ENCODE results near the gene DDIT3.

- TF ChIP-seq, protein P1, sequence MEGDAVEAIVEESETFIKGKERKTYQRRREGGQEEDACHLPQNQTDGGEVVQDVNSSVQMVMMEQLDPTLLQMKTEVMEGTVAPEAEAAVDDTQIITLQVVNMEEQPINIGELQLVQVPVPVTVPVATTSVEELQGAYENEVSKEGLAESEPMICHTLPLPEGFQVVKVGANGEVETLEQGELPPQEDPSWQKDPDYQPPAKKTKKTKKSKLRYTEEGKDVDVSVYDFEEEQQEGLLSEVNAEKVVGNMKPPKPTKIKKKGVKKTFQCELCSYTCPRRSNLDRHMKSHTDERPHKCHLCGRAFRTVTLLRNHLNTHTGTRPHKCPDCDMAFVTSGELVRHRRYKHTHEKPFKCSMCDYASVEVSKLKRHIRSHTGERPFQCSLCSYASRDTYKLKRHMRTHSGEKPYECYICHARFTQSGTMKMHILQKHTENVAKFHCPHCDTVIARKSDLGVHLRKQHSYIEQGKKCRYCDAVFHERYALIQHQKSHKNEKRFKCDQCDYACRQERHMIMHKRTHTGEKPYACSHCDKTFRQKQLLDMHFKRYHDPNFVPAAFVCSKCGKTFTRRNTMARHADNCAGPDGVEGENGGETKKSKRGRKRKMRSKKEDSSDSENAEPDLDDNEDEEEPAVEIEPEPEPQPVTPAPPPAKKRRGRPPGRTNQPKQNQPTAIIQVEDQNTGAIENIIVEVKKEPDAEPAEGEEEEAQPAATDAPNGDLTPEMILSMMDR (conservative IDR thresholded peaks at IDR 0.05; ENCODE audit: low read depth, low read length) = no peak
- no peak for TF ChIP-seq EZH2 (IDR thresholded peaks at IDR 0.05; ENCODE audit: borderline replicate concordance, low read depth, low read length, poor library complexity, severe bottlenecking)
Observed at GRCh38 chr12:57536597-57536942, 16.3 kb upstream of the DDIT3 start.
